ENCODE results near the gene FGD4. TPM values are rescaled to one million over a fixed set of nuclear protein-coding genes. Genes with fewer than 3 reads are reported as not detected.

Gene FGD4
- total RNA-seq, 1 experiment from 2014 or later = 54.3 TPM

GRCh38 chr12:32382226-32382625 is 17.1 kb upstream of the FGD4 start:
- no peak overlapping the region for H2BK12ac ChIP-seq (ENCODE audit: insufficient read length, low read depth, low read length)
- no peak overlapping the region for H3K27ac ChIP-seq (ENCODE audit: insufficient read length, low read depth, low read length)
- no peak overlapping the region for H2AK5ac ChIP-seq (ENCODE audit: insufficient read length, low read length)
- no peak overlapping the region for H3T11ph ChIP-seq (ENCODE audit: low read length)
- no peak overlapping the region for H4K91ac ChIP-seq (ENCODE audit: insufficient read length, low read depth, low read length)
- no peaks in the 10 kb centered on the region for H4K20me1 ChIP-seq (ENCODE audit: control insufficient read depth, insufficient read depth, insufficient read length)
- H3K23ac ChIP-seq (ENCODE audit: insufficient read length, low read depth, low read length) = no peak overlapping the region
- no peaks in the 10 kb centered on the region for H3K36me3 Mint-ChIP-seq (ENCODE audit: insufficient read depth in 1 of 3, low read depth in 3 of 3)
- H3K18ac ChIP-seq (ENCODE audit: insufficient read length, low read depth, low read length) = no peak overlapping the region
- peaks cover 3% of the 10 kb centered on the region; the same call in 1 of the 2 replicates for H3K4me1 ChIP-seq (ENCODE audit: insufficient read depth, low read length)
- no peaks in the 10 kb centered on the region for H3K9me3 ChIP-seq (ENCODE audit: control insufficient read depth, low read depth, low read length)
- peaks cover 11 to 14% of the 10 kb centered on the region in 2 experiments for H3K4me1 Mint-ChIP-seq
- no peaks in the 10 kb centered on the region for H3K79me2 ChIP-seq (ENCODE audit: insufficient read depth, low read length)
- H2BK120ac ChIP-seq (ENCODE audit: low read depth, low read length, poor library complexity, severe bottlenecking) = no peak overlapping the region
- H3K4me3 Mint-ChIP-seq = no peak overlapping the region
- no CpG with 5 or more reads among the region's 2 CpGs for whole genome bisulfite sequencing (ENCODE audit: extremely low coverage, insufficient read length, low lambda C conversion rate)
- no peak overlapping the region for H3K27ac Mint-ChIP-seq
- H4K5ac ChIP-seq (ENCODE audit: insufficient read length, low read depth, low read length) = no peak overlapping the region
- no peaks in the 10 kb centered on the region for H3K23me2 ChIP-seq (ENCODE audit: insufficient read length, low read depth, low read length, poor library complexity, severe bottlenecking)
- no peak overlapping the region for H3K56ac ChIP-seq (ENCODE audit: insufficient read length, low read depth, low read length)
- no peak overlapping the region for H2BK15ac ChIP-seq (ENCODE audit: low read depth, low read length)
- no peak for TF ChIP-seq CTCF (conservative IDR thresholded peaks at IDR 0.05)
- no peak overlapping the region for H3K4me2 ChIP-seq (ENCODE audit: insufficient read depth, insufficient read length, low read length)
- H2AFZ ChIP-seq (ENCODE audit: low read length) = no peak overlapping the region
- no peaks in the 10 kb centered on the region for H3K9me3 Mint-ChIP-seq
- H2BK20ac ChIP-seq (ENCODE audit: low read depth, low read length, poor library complexity, severe bottlenecking) = no peak overlapping the region
- H4K8ac ChIP-seq (replicated peaks; ENCODE audit: insufficient read length, low read depth, low read length) = no peak overlapping the region
- H2BK5ac ChIP-seq (ENCODE audit: insufficient read length, low read length) = no peak overlapping the region
- H3K27me3 Mint-ChIP-seq (ENCODE audit: low read depth) = no peaks in the 10 kb centered on the region
- DNase-seq = no peak
- no peaks in the 10 kb centered on the region for H3K27me3 ChIP-seq (ENCODE audit: insufficient read depth, low read length)
- no peak overlapping the region for H3K4ac ChIP-seq (ENCODE audit: low read depth, low read length)
- no peaks in the 10 kb centered on the region for H3K79me1 ChIP-seq (ENCODE audit: insufficient read depth, low read depth, low read length, poor library complexity, severe bottlenecking)
- H3K14ac ChIP-seq (ENCODE audit: insufficient read depth, low read length) = no peak overlapping the region
- no peak overlapping the region for H3K9ac ChIP-seq (ENCODE audit: extremely low read depth, insufficient read length, low read length)
